ENCODE measurements around the gene DUT.
A peak's percentile ranks its signal among the peaks of the same experiment; 100 is the strongest.

DUT gene

DNA sequence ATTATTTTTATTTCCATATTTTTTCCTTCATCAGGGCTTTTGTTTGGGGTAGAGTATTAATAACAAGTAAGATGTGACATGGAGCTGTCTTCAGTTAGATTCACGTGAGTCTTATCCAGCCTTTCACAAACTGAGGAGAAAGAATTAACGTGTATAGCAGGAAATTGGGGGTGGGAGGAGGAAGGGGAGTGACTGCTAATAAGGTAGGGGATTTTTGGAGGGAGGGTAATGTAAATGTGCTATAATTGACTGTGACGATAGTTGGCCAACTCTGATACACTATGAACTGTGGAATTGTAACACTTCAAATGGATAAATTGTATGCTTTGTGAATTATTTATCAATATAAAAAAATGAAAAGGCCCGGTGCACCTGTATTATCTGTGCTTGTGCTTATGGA lies 8.9 kb downstream of the DUT start:
- no peak for DNase-seq

DNA sequence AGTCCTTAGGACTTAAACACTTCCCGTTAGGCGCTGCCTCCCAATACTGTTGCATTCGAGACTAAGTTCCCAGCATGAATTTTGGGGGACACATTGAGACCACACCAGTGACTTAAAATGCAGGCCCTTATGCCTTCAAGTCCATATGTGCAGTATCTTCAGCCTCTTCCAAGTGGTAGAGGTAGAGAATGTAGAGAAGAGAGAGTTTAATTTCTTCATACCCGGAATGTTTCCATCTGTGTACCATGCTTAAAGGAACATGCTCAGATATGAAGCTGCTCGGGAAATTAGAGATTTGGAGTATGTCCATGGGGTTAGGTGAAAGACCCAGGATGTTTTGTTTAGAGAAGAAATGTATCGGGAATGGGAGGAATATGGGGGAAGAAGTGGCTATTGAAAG lies 12.6 kb downstream of the DUT start:
- Mint-ChIP-seq H3K27ac (no peak overlapping the region), H3K4me3 (no peak overlapping the region), H3K27me3 (no peaks in the 10 kb centered on the region), H3K36me3 (ENCODE audit: low read depth) (peaks cover 71% of the 10 kb centered on the region), H3K4me1 (ENCODE audit: low read depth) (peaks cover 4% of the 10 kb centered on the region), H3K9me3 (no peaks in the 10 kb centered on the region)
- DNase-seq, result no peak

More for the DNA sequence above, 8.9 kb downstream of the DUT start:
- H3K9me3 Mint-ChIP-seq, result no peaks in the 10 kb centered on the region
- no peak overlapping the region for H3K4me3 Mint-ChIP-seq
- peaks cover 28% of the 10 kb centered on the region for H3K4me1 Mint-ChIP-seq (ENCODE audit: low read depth)
- no peak overlapping the region for H3K27ac Mint-ChIP-seq
- peaks cover 84% of the 10 kb centered on the region for H3K36me3 Mint-ChIP-seq (ENCODE audit: low read depth)
- H3K27me3 Mint-ChIP-seq, result no peaks in the 10 kb centered on the region

DNA sequence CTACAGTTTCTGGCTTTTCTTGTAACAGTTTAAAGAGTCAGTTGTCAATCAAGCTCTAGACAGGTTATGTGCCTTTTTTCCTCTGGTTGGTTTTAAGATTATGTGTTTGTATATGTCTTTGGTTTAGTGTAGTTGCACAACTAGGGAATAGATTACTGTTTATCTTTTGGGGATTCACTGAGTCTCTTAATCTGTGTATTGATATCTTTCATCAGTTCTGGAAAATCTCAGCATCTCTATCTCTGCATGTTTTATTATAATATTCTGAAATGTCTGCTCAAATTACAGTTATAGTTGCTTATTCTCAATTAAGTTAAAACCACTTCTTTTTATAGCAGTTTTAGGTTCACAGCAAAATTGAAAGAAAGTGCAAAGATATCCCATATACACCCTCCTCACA lies 14.3 kb downstream of the DUT start:
- Mint-ChIP-seq H3K27ac (no peak overlapping the region), H3K9me3 (no peaks in the 10 kb centered on the region), H3K36me3 (ENCODE audit: low read depth) (peaks cover 56% of the 10 kb centered on the region), H3K4me1 (ENCODE audit: low read depth) (no peaks in the 10 kb centered on the region), H3K27me3 (no peaks in the 10 kb centered on the region), H3K4me3 (no peak overlapping the region)
- no peak for DNase-seq

DNA sequence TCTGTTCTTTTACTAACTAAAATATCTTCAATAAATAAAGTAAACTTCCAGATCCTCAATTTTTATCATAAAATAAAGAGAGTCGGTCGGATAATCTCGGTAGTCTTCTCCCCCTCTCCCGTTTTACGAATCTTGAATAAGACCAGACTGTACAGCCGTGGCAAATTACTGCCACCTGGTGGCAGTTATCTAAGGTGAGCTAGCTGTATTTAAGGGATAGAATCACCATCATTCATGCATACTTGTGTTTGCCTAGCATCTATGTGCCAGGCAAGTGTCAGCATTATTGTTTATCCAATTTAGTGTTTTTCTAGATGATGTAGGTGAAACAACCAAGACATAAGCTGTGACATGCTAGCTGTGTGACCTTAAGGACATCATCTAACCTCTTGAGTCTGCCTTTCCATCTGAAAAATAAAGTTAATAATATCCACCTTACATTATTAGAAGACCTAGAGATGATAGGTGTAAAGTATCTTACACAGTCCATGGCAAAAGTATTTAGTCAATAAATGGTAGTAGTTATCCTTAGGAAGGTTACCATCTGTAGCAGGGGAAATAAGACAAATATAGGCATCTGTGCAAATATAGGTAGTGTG lies 21.3 kb downstream of the DUT start:
- peaks cover 4% of the 10 kb centered on the region for H3K27me3 Mint-ChIP-seq
- DNase-seq, result peak; percentile 43
- H3K4me1 Mint-ChIP-seq (ENCODE audit: low read depth), result no peaks in the 10 kb centered on the region
- H3K27ac Mint-ChIP-seq, result no peak overlapping the region
- H3K9me3 Mint-ChIP-seq, result no peaks in the 10 kb centered on the region
- no peak overlapping the region for H3K4me3 Mint-ChIP-seq
- H3K36me3 Mint-ChIP-seq (ENCODE audit: low read depth), result peaks cover 2% of the 10 kb centered on the region

DNA sequence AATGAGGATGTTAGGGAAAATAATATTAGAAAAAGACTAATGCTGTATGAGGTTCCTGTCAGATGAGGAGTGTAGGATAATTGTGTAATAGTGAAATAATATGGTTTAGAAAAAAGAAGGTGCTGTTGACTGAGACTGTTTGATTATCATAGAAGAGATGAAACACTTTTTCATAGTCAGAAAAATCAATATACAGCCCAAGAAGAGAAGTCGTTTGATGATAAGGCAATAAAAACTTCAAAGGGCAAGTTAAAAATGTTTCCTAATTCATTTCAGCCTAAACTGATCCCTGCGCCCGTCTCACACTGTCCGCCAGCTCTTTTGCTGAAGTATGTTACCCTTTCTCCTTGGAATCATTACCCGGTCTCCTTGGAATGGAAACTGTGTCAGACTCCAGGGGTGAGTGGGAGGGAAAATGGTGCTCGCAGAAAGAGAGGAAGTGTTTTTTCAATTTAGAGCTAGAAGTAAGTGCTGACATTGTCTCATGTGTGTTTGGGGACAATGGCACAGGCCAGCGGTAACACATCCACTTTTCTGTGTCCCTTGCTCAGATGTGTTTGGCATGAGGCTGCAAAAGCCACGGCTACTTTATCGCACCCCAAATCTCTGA lies 23.6 kb downstream of the DUT start:
- H3K4me3 Mint-ChIP-seq, result no peak overlapping the region
- H3K27me3 Mint-ChIP-seq, result peaks cover 4% of the 10 kb centered on the region
- H3K4me1 Mint-ChIP-seq (ENCODE audit: low read depth), result peaks cover 6% of the 10 kb centered on the region
- no peak overlapping the region for H3K27ac Mint-ChIP-seq
- H3K9me3 Mint-ChIP-seq, result no peaks in the 10 kb centered on the region
- no peak for DNase-seq
- H3K36me3 Mint-ChIP-seq (ENCODE audit: low read depth), result no peaks in the 10 kb centered on the region

DNA sequence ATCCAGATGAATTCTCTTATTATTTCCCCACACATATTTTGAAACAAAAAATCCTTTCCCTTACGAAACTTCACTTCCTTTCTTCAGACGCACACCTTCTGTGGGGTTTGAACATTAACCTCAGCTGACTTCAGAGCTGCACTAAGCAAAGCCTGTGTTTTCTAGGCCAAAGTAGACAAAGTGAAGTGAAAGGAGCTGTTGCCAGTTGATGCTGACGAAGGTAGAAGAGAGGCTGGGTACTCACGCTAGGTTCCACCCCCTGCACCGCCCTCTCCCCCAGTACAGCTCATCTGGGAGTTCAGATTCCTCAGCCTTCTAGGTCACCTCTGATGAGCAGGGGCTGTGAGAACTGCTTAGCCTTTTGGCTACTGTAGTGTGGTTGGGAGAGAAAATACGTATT lies 24.1 kb downstream of the DUT start:
- Mint-ChIP-seq H3K27me3 (peaks cover 4% of the 10 kb centered on the region), H3K4me1 (ENCODE audit: low read depth) (peaks cover 6% of the 10 kb centered on the region), H3K9me3 (no peaks in the 10 kb centered on the region), H3K4me3 (no peak overlapping the region), H3K27ac (no peak overlapping the region), H3K36me3 (ENCODE audit: low read depth) (no peaks in the 10 kb centered on the region)
- no peak for DNase-seq

DNA sequence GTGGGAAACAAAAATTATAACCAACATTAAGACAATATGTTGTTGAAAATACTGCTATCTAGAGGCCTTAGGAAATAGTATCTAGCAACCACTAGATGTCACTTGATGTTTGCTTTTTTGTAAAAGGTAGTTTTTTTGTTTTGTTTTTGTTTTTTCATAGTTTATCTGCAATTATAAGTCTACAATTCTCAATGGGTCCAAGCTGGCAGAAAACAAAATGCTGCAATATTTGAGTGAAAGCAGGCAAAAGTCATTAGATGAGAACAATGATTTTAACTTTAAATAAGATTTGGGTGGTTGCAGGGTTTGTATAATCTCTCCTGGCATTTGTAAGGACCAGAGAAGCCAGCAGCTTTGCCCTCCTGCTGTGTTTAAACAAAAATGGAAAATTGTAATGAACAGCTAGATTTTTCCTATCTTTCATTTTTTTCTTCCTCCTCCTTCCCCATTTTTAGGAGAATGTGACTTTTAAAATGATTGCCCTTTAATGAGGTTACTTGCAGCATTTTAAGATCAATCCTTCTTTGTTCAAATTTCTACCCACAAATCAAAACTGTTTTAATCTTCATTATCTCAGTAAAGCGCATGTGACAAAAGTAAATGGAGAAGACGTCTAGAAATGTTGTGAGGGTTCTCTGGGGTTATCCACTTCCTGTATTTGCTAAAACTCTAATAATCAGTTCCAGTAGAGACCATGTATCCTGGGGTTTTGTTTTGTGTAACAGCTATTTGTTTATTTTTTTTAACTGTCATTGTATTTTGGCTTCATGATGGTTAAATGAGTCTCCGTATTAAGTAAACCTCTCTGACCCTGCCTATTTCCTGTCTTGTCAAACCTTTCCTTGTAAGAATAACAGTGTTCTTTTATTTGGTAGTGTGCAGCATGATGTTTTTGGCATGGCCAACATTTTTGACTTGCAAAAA lies 27.3 kb downstream of the DUT start:
- Mint-ChIP-seq H3K27me3 (no peaks in the 10 kb centered on the region), H3K36me3 (ENCODE audit: low read depth) (no peaks in the 10 kb centered on the region), H3K4me1 (ENCODE audit: low read depth) (peaks cover 6% of the 10 kb centered on the region), H3K27ac (no peak overlapping the region), H3K4me3 (no peak overlapping the region), H3K9me3 (no peaks in the 10 kb centered on the region)
- no peak for DNase-seq

DNA sequence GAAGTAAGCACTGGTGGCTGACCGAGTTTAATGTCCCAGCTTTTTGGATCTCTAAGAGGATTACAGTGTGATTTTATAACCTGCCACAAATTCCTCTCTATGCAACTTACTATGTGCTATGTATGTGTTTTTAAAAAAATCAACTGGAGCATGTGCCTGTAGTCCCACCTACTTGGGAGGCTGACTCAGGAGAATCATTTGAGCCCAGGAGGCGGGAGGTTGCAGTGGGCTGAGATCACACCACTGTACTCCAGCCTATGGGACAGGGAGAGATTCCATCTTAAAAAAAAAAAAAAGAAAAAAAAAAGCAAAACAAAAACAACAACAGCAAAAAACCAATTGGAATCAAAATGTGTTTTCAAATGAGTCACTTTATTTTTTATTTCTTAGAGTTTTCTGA lies 29.6 kb downstream of the DUT start:
- Mint-ChIP-seq H3K27me3 (no peaks in the 10 kb centered on the region), H3K36me3 (ENCODE audit: low read depth) (no peaks in the 10 kb centered on the region), H3K9me3 (no peaks in the 10 kb centered on the region), H3K27ac (no peak overlapping the region), H3K4me3 (no peak overlapping the region), H3K4me1 (ENCODE audit: low read depth) (peaks cover 6% of the 10 kb centered on the region)
- no peak for DNase-seq

DNA sequence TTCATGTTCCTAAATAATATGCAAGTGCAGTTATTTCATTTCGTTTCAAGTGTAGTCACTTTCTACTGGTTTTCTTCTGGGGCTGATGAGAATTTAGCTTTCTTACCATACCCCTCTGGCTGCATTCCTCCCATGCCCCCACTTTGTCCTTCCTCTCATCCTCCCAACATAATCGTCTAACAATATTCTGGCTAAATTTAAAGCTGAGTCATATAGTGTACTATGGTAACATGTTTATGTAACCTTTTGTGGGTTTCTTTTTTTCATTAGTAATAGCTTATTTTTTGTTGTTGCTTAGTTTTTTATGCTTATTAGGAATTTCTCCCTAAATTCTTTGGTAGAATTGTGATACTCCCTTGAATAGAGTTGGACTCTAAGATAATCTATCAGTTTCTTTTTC lies 30.5 kb downstream of the DUT start:
- peaks cover 6% of the 10 kb centered on the region for H3K4me1 Mint-ChIP-seq (ENCODE audit: low read depth)
- H3K9me3 Mint-ChIP-seq, result no peaks in the 10 kb centered on the region
- no peak overlapping the region for H3K27ac Mint-ChIP-seq
- H3K4me3 Mint-ChIP-seq, result no peak overlapping the region
- DNase-seq, result no peak
- peaks cover 7% of the 10 kb centered on the region for H3K27me3 Mint-ChIP-seq
- no peaks in the 10 kb centered on the region for H3K36me3 Mint-ChIP-seq (ENCODE audit: low read depth)

DNA sequence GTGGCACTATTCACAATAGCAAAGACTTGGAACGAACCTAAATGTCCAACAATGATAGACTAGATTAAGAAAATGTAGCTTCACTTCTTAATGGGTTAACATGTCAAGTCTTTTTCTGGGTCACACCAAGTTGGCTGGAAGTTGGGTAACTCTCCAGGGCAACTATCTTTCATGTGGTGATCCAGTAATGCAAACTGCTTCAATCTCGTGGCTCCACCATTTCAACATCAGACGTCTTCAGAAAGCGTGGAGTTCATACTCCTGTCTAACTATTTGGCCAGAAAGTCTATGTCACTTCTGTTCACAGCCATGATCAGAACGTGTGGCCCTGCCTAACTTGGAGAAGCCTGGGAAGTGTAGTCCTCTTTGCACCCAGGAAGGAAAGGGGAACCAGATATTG lies 32.2 kb downstream of the DUT start:
- H3K4me1 Mint-ChIP-seq (ENCODE audit: low read depth), result peaks cover 5% of the 10 kb centered on the region
- H3K27me3 Mint-ChIP-seq, result peaks cover 14% of the 10 kb centered on the region
- no peak for DNase-seq
- no peaks in the 10 kb centered on the region for H3K36me3 Mint-ChIP-seq (ENCODE audit: low read depth)
- no peak overlapping the region for H3K27ac Mint-ChIP-seq
- no peak overlapping the region for H3K4me3 Mint-ChIP-seq
- H3K9me3 Mint-ChIP-seq, result no peaks in the 10 kb centered on the region

DNA sequence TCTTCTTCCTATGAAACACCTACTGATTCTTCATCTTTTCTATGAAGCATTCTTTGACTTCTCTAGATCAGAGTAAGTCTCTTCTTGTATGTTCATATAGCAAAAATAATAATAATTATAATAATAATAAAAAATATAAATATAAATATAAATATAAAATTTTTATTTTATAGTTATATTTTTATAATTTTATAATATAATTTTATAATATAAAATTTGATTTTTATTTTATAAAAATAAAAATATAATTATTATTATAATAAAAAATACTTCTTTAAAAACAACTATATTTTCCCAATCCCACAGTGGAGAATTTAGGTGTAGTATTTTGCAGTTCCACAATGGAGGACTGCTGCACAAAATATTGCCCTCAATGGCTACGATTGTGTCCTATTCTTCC lies 34.3 kb downstream of the DUT start:
- Mint-ChIP-seq H3K9me3 (no peaks in the 10 kb centered on the region), H3K4me3 (no peak overlapping the region), H3K4me1 (ENCODE audit: low read depth) (no peaks in the 10 kb centered on the region), H3K27ac (no peak overlapping the region), H3K36me3 (ENCODE audit: low read depth) (no peaks in the 10 kb centered on the region), H3K27me3 (peaks cover 20% of the 10 kb centered on the region)
- DNase-seq, result no peak

DNA sequence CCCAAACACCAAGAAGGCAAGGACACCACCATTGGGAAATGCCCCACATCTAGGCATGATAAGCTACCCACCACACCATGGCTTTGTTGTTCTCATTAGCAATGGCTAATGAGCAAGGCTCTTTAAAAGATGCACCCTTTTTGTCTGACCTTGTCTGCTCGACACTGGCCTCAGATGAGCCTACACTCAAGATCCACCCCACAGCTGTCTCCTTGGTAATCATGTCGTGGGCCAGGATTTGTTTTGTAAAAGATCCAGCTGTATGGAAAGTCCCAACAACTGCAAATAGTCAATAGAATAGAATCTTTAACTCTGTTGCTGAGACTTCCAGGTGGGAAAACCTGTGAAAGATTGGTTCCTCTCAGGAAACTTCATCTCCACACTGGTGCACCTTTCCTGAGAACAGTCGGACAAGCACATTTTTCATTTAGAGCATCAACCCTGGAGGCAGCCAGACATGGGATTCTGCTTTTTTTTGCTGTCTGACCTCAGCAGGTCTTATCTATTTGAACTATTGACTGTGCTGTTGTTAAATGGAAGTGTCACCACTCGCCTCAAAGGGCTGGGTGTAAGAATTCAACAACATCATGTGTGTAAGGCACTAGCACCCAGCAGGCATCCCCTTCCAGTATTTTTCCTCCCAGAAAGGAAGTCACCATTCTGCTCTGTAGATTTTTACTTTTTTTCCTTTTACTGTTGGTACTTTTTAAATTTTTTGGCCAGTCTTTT lies 35.5 kb downstream of the DUT start:
- no peaks in the 10 kb centered on the region for H3K4me1 Mint-ChIP-seq (ENCODE audit: low read depth)
- H3K9me3 Mint-ChIP-seq, result no peaks in the 10 kb centered on the region
- no peak overlapping the region for H3K27ac Mint-ChIP-seq
- no peaks in the 10 kb centered on the region for H3K36me3 Mint-ChIP-seq (ENCODE audit: low read depth)
- H3K27me3 Mint-ChIP-seq, result peaks cover 20% of the 10 kb centered on the region
- no peak for DNase-seq
- no peak overlapping the region for H3K4me3 Mint-ChIP-seq

DNA sequence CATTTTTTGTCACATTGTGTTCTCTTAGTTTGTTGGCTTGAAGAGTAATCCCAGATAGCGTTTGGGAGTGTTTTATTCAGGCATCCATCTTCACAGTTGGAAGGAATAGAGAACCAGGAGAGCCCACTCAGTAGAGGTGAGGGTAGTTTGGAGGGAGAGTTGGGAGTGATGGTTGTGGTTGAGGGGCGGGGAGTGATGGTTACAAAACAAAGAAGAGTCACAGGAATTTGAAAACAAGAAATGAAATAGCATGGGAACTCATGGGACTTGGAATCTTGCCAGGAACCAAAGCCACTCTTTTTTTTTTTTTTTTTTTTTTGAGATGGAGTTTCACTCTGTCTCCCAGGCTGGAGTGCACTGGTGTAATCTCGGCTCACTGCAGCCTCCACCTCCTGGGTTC lies 36.3 kb downstream of the DUT start:
- H3K4me1 Mint-ChIP-seq (ENCODE audit: low read depth), result no peaks in the 10 kb centered on the region
- no peak for DNase-seq
- no peaks in the 10 kb centered on the region for H3K9me3 Mint-ChIP-seq
- H3K36me3 Mint-ChIP-seq (ENCODE audit: low read depth), result no peaks in the 10 kb centered on the region
- H3K27ac Mint-ChIP-seq, result no peak overlapping the region
- H3K27me3 Mint-ChIP-seq, result peaks cover 20% of the 10 kb centered on the region
- no peak overlapping the region for H3K4me3 Mint-ChIP-seq

DNA sequence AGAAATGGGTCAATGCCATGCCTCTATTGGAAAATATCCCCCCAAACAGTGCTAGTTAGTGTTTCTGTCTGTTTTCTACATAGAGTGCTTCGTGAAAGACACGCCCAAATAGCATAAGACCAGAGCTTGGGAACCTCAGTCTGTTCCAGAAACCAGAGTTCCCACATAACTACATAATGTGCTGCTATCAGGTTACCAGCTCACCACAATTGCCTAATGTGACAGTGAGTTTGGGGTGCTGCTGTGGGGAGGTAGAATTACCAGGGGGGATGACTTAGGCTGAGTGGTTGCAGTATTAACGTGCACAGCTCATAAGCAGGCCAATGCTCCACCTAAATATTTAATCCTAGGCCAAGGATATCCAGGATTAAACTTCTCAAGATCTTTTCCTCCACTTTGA lies 39.2 kb downstream of the DUT start:
- no peak overlapping the region for H3K27ac Mint-ChIP-seq
- no peaks in the 10 kb centered on the region for H3K4me1 Mint-ChIP-seq (ENCODE audit: low read depth)
- no peak for DNase-seq
- peaks cover 43% of the 10 kb centered on the region for H3K27me3 Mint-ChIP-seq
- H3K4me3 Mint-ChIP-seq, result no peak overlapping the region
- no peaks in the 10 kb centered on the region for H3K36me3 Mint-ChIP-seq (ENCODE audit: low read depth)
- no peaks in the 10 kb centered on the region for H3K9me3 Mint-ChIP-seq
